Lower leg skin (tissue), 3 donors: ENCODE measurements around the gene MFGE8.

Source experiments
- CTCF ChIP-seq, 3 donors: fragments of 450-650 bp; IDR thresholded peaks; one replicate each; pipeline ENCODE4 v1.5.1; 2016; ENCODE audit warnings: antibody characterized with exemption in 3 of 3, mild to moderate bottlenecking in 3 of 3, moderate library complexity in 2 of 3
- POLR2A ChIP-seq, 2 donors: fragments of 450-650 bp; IDR thresholded peaks; one replicate each; pipeline ENCODE4 v1.6.1; 2016 to 2017; ENCODE audit warnings: antibody characterized with exemption in 2 of 2, mild to moderate bottlenecking in 1 of 2, moderate library complexity in 1 of 2

- TF ChIP-seq CTCF (IDR thresholded peaks at IDR 0.05) (no peak), POLR2A (IDR thresholded peaks at IDR 0.05) (no peak)
Measured at GRCh38 chr15:88858934-88859333, 54.2 kb downstream of the MFGE8 start.
